Measurements from ENCODE around the gene KMT2B.

The KMT2B gene

DNA sequence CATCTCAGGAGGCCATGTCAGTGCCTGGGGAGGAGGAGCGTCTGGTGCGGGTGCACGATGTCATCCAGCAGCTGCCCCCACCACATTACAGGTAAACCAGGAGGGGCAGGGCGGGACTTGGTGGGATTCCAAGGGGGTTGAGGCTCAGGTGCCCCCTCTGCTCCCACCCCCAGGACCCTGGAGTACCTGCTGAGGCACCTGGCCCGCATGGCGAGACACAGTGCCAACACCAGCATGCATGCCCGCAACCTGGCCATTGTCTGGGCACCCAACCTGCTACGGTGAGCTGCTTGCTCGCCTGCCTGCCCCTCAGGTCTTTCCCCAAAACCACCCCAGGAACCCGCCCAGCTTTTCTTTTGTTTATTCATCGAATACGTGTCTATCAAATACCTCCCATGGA is 64.8 kb downstream of the KMT2B start:
- no peak for DNase-seq

DNA sequence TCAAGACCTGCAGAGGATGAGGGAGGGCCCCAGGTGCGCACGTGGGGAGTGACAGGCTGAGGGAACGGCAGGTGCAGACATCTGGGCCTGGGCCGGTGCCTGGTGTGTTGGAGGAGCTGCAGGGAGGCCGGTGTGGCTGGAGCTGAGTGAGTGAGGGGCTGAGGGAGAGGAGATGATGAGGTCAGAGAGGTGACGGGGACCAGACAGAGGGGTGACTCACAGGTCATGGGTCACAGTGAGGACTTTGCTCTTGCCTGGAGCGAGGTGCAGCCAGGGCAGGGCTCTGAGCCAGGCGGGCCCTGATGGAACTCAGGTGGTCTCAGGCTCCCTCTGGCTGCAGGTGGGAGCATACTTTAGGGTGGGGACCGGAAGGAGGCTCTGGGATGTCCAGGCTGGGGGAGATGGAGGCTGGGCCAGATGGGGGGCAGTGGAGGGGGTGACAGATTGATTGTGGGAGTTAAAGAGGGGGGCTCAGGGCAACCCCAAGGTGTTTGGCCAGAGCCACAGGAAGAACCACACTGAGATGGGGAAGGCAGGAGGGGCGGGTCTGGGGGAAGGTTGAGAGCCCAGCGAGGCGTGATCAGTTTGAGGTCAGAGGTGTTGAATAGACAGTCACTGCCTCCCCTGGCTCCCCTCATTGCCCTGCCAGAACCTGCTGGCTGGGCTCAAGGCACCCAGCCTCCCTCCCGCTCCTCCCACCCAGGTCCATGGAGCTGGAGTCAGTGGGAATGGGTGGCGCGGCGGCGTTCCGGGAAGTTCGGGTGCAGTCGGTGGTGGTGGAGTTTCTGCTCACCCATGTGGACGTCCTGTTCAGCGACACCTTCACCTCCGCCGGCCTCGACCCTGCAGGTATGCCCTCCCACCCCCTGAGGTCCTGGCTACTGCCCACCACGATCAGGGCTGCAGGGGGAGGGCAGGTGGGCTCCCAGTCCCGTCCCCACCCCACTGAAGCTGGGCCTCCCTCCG is 65.9 kb downstream of the KMT2B start:
- no peak for DNase-seq

DNA sequence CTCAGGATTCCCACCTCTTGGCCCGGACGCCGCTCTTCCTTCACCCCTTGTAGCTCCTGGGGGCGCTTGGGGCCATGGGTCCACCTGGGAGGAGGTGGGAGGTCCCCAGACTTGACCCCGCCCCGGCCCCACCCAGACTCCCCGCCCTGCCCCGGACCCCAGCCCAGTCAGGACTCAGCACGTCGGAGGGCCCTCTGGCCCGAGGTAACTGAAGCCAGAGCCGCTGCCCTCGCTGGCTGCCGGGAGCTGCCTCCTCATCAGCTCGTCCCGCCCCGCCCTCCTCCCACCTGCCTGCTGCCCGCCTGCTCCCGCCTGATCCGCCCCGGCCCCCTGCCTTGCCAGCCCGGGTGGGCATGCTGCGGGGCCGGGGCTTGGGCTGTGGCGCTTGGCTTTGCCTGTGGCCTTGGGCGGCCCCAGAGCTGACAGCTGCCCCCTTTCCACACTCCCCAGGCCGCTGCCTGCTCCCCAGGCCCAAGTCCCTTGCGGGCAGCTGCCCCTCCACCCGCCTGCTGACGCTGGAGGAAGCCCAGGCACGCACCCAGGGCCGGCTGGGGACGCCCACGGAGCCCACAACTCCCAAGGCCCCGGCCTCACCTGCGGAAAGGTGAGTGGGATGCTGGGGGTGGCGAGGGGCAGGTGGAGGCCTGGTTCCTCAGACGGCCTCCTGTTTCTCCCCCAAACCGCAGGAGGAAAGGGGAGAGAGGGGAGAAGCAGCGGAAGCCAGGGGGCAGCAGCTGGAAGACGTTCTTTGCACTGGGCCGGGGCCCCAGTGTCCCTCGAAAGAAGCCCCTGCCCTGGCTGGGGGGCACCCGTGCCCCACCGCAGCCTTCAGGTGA is 66.9 kb downstream of the KMT2B start:
- no peak for DNase-seq

DNA sequence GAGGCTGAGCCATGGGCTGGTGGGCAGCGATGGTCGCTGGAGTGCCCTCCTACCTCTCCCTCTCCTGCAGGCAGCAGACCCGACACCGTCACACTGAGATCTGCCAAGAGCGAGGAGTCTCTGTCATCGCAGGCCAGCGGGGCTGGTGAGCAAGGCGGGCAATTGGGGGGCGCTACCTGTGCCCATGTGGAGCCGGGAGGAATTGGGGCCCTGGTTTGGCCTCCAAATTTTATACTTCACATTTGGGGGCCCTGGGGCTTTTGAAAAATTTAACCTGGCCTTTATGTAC is 67.5 kb downstream of the KMT2B start:
- no peak for DNase-seq

DNA sequence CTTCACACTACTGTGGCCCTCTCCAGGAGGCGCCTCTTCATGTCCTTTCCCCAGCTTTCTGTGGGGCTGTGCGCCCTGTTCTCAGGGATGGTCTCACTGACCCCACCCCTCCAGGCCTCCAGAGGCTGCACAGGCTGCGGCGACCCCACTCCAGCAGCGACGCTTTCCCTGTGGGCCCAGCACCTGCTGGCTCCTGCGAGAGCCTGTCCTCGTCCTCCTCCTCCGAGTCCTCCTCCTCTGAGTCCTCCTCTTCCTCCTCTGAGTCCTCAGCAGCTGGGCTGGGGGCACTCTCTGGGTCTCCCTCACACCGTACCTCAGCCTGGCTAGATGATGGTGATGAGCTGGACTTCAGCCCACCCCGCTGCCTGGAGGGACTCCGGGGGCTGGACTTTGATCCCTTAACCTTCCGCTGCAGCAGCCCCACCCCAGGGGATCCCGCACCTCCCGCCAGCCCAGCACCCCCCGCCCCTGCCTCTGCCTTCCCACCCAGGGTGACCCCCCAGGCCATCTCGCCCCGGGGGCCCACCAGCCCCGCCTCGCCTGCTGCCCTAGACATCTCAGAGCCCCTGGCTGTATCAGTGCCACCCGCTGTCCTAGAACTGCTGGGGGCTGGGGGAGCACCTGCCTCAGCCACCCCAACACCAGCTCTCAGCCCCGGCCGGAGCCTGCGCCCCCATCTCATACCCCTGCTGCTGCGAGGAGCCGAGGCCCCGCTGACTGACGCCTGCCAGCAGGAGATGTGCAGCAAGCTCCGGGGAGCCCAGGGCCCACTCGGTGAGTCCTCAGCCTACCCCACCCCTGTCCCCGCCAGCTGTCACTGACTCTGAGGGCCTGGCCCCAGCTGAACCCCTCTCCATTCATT is 68.7 kb downstream of the KMT2B start:
- no peak for DNase-seq

DNA sequence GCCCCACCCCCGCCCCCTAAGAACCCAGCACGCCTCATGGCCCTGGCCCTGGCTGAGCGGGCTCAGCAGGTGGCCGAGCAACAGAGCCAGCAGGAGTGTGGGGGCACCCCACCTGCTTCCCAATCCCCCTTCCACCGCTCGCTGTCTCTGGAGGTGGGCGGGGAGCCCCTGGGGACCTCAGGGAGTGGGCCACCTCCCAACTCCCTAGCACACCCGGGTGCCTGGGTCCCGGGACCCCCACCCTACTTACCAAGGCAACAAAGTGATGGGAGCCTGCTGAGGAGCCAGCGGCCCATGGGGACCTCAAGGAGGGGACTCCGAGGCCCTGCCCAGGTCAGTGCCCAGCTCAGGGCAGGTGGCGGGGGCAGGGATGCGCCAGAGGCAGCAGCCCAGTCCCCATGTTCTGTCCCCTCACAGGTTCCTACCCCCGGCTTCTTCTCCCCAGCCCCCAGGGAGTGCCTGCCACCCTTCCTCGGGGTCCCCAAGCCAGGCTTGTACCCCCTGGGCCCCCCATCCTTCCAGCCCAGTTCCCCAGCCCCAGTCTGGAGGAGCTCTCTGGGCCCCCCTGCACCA is 69.5 kb downstream of the KMT2B start:
- no peak for DNase-seq

Measured in stimulated activated naive CD4-positive, alpha-beta T cell treated with Interleukin-2 at 50 U/mL for 16 hours (primary cell).